ENCODE data around the gene TPPP.
A peak's percentile ranks its signal among the peaks of the same experiment; 100 is the strongest.

Gene TPPP

DNA sequence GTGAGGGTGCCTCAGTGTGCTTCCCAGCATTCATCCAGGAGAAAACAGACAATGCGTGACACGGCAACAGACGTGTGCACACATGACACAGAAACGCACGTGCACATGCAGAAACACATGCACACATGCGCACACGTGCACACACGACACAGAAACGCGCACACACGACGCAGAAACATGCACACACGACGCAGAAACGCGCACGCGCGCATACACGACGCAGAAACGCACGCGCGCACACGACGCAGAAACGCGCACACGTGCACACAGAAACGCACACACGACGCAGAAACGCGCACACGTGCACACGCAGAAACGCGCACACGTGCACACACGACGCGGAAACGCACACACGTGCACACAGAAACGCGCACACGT lies 16.5 kb downstream of the TPPP start:
- no peak for DNase-seq

DNA sequence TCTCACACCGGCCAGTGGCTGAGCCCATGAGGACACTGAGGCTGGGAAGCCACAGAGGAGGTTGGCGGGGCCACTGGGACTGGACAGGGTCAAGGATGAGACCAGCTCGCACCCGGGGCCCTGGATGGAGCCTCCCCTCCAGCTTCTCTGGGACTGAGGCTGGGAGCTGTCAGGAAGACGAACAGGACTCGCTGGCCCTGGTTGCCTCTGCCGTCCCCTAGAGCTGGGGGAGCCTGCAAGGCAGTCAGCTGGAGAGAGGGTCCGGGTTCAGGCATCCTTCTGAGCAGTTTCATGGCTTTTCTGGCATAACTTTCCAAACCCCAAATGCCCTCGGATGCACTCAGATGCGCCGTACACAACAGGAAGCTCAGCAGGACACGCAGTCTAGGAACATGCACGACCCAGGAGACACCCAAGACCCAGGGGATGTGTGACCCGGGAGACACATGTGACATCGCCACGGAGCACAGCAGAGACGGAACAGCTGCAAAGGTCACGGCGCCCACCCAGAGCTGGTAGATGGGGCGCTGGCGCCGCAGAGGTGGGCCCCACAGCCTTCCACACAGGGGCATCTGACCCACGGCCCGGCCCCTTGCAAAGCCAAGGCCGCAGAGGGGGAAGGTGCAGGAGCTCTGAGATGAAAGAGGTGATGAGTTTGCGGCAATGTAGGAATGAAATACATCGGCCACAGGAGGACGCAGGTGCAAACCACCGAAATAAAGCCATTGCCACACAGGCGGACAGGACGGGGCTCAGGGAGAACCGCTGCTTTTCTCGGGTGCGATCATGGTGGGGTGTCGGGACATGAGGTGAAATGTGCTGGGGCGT lies 17.1 kb downstream of the TPPP start:
- no peak for DNase-seq

DNA sequence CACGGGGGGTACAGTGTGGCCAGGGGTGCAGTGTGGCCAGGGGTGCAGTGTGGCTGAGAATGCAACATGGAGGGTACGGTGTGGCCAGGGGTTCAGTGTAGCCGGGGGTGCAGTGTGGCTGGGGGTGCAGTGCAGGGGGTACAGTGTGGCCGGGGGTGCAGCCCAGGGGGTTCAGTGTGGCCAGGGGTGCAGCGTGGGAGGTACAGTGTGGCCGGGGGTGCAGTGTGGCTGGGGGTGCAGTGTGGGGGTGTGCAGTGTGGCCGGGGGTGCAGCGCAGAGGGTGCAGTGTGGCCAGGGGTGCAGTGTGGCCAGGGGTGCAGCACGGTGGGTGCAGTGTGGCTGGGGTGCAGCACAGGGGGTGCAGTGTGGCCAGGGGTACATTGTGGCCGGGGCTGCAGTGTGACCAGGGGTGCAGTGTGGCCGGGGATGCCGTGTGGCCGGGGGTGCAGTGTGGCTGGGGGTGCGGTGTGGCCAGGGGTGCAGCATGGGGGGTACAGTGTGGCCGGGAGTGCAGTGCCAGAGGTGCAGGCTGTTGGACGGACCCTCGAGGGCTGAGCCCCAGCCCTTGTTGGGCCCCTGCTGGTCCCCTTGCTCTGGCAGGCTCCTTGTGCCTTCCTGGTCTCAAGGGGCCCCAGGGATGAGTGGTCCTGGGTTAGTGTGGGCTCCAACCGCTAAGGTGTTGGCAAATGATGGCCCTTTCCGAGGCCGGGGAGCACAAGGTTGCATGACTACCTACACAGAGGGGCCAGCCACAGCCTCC lies 17.9 kb downstream of the TPPP start:
- no peak for DNase-seq

DNA sequence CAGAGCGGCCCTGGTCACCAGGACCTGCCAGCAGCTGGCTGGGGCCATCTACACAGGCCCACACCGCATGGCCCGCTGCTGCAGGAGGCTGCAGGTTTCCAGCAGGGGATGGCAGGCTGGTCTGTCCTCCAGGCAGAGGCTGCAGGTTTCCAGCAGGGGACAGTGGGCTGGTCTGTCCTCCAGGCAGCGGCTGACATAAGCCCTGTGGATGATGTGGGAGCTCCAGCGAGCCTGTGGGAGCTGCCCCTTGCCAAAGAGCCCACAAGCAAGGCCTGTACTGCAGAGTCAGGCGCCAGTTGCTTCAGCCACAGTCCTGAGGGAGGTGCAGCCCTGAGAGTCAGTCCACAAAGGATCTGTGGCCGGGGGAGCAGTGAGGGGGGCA lies 18.5 kb downstream of the TPPP start:
- DNase-seq = no peak

DNA sequence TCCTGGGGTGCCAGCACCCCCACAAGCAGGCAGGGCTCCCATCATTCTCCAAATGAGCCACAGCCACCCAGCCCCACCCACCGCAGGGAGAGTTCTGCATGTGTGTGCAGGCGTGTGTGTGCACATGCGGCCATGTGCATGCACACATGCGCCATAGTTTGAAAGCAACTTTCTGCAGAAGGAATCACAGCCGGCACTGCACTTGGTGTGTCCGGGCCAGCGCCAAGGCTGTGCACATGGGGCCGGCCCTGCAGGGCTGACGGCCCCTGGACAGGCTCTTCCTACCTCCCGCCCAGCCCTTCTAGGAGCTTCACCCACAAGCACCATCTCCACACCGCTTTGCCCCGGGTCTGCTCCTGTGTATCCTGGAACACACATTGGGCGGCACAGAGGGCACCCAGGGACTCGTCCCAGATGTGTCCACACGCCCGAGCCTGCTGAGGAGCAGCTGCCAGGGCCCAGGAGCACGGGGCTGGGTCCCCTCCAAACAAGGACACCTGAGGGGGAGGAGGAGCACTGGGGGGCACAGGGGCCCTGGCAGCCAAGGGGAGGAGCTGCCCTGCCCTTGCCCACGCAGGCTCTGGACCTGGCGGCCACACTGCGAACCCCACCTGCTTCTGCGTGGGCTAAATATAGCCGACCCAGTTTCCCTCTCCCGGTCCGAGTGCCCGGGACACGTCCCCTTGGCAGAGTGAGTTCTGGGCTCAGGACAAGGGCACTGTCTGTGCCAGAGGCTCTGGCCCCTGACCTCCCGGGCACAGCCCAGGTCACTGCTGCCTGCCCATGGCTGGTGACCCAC lies 19.1 kb downstream of the TPPP start:
- DNase-seq = peak; percentile 44

DNA sequence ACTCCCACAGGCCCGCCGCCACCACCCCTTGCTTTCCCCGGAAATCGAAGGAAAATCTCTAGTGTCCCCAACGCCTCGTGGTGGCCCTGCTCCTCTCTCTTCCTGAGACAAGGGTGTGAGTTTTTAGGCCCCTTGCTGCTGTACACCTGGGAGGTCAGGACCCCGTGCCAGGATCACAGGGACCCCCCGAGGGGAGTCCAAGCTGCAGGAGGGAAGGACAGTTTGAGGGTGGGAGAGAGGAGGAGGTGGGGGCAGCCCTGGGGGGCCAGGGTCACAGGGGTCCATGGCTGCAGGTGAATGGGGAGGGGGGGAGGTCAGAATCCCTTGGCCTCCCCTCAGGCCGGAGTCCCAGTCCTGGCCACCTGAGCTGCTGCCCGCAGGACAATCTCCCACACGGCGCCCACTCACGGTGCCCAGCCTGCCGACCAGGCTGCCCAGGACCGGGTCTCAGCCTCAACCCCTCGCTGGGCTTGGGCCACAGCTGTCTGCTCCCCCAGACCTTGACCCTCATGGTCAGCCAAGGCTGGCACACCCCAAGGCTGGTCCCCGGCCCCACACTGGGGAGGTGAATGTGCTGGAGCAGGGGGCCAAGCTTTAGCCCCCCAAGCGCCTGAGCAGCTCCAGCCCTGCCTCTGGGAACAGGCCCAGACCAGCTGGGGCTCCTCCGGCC lies 19.9 kb downstream of the TPPP start:
- no peak for DNase-seq

DNA sequence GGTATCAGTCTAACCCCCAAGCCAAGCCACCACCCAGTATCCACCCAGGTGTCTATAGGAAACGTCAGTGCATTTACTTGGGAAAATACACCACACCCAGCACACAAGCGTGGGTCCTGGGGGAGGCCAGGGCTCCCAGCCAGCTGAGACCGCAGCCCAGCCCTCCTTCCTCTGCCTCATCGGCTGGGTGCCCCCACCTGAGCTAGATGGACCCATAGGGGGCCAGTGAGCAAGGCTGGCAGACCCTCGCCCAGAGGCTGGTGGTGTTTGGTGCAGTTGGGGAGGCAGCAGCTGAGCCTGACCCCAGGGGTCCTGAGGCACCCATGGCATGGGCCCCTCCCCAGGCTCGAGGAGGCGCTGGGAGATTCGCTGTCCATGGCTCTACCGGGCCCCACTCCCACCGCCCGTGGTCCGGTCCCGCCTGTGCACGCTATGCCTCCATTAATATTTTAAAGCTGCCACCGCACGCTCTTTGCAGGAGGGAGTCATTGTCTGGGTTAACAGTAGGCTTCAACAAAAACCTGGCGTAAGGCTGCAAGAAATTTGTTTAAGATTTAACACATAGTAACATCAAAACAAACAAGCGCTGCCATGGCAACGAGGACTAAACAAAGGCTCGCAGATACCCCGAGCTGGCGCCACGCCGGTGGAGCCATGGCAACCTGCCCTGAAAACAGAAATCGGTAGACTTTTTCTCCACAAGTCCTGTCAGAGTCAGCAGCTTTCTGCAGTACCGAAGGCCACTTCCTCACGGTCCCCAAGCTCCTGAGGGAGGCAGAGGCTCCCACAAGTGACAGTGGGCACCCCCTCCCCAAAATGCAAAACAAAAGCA lies 20.6 kb downstream of the TPPP start:
- peak; percentile 86 for DNase-seq

DNA sequence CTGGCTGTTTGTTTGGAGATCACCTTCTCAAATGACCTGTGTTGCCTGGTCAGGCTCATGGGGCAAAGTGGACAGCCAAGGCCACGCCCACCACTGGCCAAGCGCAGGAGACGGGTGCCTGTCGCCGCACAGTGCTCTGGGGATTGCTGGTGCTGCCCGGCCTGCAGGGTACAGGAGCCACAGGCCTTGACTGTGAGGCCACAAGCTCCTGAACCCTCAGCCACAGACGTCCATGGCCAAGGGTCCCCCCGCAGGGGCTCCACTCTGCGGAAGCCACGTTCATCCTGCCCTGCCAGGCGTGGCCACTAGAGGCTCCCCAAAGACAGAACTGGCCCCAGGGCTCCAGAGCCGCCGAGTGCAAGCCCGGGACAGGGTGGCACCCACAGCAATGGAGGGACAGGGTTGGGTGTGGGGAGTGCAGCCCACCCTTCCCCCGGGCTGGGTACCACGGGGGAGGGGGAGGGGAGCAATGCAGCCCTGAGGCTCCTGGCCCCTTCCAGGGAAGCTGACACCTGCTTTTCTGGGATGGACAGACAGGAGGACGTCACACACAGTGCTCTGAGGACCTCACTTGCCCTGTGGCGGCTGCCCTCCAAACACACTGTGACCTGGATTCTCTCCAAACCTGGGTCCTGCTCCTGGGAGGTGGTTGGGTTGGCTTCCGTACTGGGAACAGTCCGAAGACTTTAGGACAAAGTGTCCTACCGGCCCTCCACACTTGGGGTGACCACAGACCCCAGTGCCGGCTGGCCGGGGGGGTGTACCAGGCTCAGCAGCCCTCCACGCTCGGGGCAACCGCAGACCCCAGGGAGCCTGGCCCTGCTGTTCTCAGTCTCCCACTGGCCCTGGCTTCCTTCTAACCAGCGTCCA lies 21.5 kb downstream of the TPPP start:
- DNase-seq = peak; percentile 86

DNA sequence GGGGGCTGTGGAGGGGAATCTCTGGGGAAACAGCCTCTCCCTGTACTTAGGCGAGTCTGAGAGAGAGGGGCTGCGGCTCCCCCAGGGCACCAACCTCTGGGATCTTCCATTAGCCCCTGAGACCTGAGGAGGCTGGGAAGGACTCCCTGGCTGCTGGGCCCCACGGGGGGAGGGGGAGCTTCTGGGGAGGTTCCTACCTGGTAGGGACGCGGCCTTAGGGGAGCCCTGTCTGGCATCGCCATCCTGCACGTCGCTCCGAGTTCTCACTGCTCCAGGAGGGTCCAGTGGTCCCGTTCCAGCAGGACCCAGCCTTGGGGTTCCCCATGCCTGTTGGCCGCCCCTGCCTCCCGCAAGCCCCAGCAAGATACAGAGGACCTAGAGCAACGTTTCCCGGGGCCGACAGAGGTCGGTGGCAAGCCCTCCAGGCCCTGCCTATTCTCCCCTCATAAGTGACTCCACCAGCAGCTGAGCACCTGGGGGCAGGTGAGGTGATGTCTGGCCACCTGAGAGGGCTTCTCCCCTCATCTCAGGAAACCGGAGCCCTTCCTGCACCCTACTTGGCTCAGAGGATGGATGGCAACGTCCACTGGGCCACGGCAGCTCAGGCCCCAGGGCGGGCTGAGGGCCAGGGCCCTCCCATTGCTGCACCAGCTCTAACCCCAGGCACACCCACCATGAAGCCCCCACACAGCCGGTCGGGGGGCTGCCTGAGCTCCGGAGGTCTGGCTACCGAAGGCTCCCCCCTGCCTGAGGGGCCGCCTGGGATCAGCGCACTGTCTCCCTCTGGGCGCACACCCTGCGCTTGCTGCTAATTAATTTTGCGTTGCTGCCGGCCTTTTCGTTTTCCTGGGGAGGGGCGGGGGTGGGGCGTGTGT lies 22.5 kb downstream of the TPPP start:
- no peak for DNase-seq

DNA sequence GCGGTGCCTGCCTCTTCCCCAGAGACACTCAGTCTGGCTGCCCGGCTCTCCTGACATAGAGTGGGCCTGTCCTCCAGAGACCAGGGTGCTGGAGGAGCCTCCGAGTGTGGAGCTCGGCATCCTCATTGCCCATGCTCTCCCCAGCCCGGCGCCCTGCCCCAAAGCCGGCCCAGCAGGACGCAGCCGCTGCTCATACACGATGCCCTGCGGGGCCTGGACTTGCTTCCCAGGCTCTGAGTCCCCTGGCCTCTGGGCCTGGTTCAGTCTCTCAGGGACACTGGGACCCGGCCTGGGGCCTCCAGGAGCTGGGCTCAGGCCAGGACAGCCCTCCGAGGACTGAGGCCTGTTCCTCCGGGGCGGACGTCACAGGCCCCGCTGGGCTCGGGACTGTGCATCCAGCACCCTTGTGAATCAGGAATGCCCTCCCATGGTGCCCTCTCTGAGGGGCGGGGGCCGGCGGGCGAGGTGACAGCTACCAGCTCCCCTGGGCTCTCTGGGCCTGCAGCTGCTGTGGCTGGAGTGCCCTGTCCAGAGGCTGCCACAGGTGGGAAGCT lies 23.2 kb downstream of the TPPP start:
- no peak for DNase-seq

DNA sequence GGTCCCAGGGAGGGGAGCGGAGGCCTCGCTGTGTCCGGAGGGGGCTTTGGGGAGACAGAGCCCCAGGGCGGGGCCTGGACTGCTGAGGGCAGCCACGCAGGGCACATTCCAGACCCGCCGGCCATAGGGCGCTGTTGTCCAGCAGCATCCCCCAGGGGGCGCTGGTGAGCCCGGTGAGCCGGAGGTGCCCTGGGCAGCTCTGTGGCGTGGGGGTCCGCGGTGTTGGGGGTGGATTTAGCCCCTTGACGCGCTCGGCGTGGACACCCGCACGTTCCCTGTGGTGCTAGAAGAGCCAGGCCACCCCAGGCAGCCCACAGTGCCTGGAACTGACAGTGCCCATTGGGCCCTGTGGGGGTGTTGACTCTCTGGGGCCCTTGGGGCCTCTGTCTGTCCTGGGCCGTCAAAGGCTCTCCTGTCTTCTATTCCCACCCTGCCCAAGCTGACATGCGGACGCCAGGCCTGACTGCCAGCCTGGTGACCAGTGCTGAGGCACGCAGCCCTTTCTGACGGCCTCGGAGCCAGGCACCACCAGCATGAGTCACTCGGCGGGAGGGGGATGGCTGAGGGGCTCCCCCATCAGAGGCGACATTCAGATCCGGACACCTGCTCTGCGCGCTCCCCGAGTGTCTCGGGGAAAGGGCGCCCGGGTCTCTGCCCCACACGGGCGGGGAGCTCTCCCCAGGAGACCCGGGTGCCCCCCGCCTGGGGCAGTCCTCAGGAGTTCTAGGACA lies 23.9 kb downstream of the TPPP start:
- peak; percentile 48 for DNase-seq

DNA sequence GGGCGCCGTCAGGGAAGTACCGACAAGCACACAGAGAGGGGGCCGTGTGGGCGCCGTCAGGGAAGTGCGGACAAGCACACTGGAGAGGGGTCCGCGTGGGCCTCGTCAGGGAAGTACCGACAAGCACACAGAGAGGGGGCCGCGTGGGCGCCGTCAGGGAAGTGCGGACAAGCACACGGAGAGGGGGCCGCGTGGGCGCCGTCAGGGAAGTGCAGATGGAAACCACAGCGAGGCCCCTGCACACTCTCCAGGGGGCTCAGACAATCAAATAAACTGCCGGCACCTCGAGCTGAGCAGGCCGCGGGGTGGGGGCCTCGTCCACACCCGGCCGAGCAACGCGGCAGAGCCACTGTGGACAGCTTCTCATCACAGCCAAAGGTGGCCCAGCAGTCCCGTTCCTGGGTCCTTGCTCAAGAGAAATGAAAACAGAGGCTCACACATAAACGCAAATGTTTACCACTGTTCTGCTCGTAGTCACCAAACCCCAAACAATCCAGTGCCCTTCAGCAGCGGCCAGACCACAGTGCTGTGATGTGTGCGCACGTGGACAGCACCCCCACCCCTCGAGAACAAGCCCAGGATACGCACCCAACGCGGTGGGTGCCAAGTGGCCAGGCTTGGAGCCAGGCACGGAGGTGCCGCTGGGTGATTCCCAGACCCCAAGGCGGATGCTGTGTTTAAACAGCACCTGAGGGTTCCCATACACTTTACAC lies 24.7 kb downstream of the TPPP start:
- no peak for DNase-seq

DNA sequence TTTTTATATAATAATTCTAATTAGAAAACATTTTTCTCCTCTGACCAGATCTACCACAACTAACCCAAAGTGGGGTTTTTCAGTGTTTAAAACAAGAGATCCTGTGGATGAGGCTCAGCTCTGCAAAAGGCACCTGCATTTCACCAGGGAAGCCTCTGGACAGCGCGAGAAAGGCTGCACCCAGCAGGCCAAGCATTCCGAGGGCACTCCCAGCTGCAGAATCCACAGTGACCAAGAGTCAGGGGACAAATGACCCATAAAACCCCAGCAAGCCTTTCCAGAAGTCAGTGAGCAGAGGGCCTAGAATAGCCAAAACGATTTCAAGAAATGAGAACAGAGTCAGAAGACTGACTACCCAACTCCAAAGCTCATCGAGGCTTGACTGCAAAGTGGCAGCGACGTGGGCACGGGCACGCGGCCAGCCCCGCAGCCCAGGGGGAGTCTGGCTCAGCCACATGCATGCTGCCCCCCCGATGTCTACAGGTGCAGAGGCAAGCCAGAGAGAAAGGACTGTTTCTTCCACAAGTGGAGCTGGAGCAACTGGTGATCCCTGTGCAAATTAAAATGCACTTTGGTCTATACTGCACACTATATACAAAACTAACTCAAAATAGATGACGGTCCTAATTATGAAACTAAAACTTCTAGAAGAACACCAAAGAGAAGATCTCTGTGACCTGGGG lies 26.2 kb downstream of the TPPP start:
- DNase-seq = no peak

DNA sequence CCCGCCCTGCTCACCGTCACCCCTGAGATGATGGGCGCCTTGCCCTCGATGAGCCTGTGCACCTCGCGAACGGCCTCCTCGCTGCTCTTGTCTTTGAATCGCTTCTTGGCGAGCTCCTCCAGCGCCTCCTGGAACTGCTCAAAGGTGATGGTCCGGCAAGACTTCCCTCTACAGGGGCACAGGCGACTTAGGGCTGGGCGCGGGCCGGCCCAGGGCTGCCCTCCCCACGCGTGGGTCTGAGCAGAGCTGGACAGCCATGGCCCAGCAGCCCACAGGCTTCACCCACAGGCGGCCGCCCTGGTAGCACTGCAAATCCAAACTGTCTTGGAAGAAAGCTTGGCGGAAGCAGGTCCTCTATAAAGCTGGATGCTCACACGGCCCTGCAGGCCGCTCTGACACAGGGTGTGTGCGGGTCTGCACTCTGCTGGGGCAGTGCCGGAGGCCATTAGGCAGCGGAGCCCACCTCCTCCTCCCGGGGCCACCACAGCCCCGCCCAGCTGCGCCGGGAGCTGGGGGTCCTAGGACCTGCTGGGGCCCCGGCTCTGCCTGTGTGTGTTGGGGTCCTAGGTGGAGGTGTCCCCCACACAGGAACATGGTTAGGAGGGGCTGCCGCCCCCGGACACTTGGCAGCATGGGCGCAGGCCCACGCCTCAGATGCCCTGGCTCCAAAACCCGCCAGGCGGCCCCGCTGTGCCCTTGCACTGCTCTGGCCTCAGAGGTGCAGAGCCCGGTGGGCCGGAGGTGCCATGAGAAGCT lies 27.0 kb downstream of the TPPP start:
- no peak for DNase-seq

DNA sequence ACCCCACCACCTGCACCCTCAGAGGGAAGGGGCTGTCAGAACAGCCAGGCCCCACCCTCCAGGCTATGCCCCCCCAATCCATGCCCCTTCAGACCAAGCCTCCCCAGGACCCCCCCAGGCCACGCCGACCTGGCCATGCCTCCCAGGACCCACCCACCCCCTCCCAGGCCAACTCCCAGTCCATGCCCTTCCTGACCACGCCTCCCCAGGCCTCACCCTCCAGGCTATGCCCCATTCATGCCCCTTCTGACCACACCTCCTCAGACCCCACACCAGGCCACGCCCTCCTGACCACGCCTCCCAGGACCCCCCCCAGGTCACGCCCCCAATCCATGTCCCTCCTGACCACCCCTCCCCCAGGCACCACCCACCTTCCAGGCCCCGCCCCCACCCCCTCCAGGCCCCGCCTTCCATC lies 27.6 kb downstream of the TPPP start:
- no peak for DNase-seq

DNA sequence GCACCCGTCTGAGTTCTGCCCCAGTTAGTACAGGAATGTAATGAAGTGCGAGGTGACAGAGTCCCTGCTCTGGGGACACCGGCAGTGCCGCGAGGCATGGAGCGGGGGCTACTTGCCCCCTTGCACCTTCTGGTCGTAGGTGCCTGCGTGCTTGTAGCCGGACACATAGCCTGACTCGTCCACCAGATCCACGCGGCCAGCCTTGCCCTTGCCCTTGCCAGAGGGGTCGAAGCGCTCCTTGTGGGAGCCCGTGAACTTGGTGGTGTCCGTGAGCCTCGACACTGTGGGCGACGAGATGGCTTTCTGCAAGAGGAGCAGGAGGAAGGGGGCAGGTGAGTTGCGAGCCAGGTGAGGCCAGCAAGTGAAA lies 28.2 kb downstream of the TPPP start:
- DNase-seq = no peak
